GDM1 (cell line): ENCODE measurements around the gene NOP14.
"Not testable (repeated sequence)": the region's sequence is repeated elsewhere in the genome, so short reads cannot be mapped to it uniquely, and the experiment has no call there.

Experiments
- DNase-seq: peaks from one replicate; lab custom pipeline; 2025; lab: John Stamatoyannopoulos, UW

The NOP14 gene

DNA sequence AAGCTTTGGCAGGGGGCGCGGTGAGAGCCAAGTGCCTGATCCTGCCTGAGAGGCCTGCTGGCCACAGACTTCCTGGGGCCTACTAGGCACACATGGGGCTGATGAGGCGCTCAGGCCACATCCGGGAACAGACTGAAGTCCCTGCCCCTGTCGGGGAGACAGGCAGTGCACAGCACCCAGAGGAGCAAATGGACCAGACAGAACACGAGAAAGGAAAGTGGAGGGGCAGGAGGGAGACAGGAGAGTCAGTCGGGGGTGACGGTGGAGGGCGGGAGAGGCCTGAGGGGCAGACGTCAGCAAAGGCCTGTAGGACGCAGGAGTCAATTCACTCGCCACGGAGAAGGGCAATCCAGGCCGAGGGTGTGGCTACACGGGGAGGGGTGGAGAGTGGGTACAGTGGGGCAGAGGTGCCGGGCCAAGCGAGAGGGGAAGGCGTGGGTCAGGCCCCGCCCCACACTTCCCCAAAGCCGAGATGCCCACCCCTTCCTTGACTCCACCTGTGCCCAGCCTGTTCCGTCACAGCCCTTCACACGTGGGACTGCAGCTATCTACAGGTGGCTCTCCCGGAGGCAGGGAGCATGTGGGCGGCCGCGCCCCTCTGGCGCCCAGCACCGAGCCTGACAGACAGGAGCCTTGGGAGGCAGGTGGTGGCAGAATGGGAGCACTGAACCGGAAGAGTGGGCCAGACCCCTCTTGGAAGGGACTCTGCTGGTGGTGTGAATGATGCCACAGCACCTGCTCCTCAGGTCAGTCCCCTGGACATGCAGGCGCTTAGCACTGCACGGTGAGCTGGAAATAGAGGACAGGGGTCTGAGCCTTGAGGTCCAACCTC, 20.5 kb downstream of the NOP14 start:
- DNase-seq: no peak

DNA sequence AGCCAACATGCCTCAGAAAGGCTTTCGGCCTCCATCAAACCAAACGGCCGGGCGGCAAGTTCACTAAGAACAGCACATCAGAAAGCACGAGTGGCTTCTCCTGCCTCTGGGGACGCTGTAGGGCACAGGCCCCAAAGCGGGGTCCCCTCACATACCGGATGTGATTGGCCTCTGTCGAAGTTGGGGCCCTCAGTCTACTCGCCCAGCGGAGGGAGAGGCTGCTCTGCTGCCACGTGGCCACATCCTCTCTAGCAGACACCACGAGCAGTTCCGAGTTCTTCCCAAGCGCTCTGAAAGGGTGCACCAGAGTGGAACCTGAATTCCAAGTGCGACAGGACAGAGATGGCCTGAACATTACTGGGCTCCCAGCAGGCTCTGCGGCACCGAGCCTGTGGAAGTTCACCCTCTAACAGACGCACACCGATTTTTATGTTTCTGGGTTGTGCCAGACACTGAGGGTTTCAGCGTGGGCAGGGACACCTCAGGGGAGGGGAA, 21.1 kb downstream of the NOP14 start:
- DNase-seq: no peak

DNA sequence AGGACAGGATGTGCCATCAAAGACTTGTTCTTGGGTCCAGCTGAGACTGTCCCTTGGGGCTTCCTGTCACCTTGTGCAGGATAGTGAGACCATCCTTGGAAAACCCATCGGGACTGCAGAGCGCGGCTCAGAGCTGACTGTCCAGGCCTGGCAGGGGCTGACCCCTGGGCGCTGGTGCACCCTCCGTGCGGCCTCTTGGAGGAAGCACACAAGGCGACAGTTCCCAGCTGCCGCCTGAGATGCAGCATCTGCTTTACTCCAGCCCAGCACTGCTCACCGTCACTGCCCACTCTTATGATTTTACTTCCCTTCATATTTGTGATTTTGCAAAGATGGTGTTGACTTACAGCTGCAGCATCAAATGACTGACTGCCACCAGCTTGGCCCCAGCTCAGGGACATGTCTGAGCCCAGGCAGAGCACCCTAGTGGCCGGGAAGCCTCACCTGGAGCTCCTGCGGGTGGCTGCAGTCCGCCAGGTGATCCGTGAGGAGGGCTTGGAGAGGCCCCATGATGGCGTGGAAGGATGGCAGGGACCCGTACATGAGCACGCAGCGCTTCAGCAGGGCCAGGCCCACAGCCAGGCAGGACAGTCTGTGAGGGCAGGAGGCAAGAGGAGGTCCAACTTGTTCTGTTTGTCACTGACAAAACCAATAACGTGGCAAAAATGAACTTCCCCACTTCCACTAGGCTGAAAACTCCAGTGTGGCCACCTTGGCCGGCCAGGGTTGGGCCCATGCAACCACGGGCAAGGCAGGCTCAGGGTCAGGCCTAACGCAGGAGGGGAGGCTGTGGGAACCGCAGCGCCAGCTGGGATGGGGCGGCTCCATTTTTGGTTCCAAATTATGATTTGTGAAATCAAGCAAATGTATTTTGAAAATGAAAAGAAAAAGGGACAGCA, 21.8 kb downstream of the NOP14 start:
- DNase-seq: no peak

DNA sequence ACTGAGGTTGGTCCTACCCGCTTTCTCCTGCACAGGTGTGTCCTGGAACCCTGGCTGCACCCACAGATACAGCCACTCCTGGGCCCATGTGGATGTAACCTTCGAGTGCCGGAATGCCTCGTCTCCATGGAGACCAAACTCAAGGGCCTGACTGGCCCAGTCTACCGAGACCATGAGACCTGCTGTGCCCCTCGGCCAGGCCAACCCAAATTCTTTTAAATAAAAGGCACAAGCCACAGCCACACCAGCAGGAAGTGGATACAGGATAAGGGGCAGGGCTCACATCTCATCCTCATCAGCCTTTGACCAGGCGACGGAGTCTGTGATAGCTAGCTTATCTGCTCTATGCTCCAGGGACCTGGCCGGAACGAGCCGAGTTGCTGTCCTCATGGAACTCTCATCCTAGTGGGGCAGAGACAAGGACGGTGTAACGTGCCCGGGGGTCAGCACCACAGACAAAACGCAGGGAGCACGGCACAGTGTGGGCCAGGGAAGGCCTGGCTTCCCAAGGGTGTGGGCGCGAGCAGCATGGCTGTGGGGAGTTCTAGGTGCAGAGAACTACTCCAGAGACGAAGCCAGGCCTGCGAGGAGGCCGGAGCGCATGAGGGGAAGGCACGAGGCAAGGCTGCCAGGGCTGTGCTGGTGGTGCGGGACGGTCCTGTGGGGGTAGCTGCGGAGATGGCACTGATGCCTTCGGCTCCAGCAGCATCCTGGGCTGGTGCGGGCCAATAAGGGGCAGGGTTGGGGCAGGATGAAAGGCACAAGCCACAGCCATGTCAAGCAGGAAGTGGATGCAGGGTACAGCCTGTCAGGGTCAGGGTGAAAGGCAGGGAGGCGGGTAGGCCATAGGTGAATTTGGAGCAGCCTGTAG, 22.7 kb downstream of the NOP14 start:
- no peak for DNase-seq

DNA sequence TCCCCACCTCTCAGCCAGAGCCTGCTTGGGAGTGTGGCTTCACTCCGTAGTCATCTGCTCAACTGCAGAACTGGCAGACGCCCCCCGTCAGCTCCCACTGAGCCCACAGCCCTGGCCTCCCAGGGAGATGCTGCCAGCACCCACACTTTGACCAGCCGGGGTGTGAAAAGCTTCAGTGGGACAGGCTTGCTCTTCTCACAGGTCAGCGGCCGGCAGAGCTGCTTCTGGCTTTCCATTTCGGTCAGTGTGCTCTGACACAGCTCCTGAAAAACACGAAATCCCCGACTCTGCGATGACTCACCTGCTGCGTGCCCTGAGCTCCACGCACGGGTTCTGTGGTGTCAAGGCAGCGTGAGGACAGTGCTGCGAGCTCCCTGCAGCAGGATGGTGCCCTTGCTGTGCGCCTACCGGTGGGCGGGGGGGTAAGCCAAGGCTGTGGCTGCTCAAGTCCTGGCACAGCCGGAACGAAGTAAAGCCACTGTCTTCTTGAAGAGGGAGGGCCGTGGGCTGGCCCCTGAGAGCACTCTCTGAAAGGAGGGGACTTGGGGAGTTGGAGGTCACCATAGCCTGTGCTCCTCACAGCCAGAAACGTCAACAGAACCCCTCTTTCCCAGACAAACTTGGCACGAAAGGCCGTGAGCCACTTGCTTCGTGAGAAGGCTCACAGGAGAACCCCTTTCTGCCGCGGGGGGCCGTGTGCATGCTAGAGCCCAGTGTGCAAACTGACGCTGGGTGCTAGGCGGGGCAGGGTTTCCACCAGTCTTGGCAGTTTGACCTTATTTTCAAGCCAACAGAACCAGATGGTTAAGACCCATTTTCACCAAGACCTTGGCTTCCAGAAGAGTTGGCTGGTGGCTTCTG, 23.6 kb downstream of the NOP14 start:
- DNase-seq: no peak

DNA sequence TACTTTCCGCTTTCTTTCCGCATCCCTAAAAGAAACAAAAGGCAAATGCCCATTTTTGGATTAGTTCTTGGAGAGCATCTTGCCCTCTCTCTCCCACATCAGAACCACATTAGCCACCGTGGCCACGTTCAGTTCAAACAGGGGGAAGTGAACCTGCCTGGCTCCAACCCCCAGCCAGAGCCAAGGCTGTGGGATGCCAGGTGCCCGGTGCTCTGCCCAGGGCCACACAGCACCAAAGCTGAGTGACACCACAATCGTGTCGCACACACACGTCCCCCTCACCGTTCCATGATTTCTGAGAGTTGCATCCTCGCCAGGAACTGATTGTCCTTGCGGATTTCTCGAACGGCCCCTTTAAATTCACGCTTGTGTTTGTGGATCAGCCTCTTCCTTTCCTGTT, 24.3 kb downstream of the NOP14 start:
- no peak for DNase-seq

DNA sequence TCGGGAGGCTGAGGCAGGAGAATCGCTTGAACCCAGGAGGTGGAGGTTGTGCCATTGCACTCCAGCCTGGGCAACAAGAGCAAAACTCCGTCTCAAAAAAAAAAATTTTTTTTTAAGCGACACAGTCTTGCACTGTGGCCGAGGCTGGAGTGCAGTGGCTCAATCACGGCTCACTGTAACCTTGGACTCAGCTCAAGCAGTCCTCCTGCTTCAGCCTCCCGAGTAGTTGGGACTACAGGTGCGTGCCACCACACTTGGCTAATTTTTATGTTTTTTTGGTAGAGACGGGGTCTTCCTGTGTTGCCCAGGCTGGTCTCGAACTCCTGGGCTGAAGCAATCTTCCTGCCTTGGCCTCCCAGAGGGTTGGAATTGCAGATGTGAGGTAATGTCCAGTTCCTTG, 24.8 kb downstream of the NOP14 start:
- not testable (repeated sequence) for DNase-seq

DNA sequence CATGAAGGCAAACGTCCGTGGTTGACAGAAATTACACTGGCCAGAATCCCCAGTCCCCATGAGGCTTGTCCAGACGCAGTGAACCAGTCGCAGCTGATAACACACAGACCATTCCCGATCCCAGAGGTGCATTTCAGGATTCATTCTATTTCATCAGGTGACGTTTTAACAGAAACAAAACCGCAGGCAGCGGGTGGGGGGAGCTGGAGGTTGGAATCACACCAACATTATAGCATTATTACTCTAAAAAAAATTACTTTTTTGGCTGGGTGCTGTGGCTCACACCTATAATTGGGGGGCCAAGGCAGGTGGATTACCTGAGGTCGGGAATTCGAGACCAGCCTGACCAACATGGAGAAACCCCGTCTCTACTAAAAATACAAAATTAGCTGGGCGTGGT, 25.2 kb downstream of the NOP14 start:
- no peak for DNase-seq

DNA sequence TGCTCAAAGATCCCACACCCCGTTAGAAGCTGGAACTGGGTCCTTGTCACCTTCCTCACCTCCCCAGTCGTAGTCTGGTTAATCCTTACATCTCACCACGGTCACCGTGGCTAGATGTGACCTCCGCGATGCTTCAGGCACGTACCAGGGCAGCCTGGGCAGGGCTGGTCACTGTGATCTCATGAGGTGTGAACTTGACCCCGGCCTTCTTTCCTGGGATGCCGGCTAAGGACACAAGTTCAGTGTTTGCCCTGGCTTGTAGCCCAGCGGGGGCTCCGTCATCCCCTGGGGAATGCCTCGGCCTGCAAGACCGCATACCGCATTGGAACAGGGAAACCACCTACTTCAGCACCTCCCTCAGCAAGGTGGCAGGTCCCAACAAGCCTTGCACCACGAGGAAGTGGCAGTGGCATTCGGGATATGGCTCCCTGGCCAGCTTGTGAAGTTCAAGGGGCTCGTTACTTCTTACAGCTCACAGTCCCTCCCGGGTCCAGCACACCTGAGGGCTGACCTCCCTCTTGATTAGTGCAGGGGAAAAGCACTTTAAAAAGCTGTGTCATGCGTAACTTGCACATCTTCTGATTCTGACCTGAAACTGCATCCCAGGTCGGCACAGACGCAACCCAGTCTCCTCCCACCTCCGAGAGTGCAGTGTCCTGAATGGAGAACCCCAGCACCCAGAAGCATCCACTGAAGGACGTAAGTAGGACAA, 25.9 kb downstream of the NOP14 start:
- no peak for DNase-seq

DNA sequence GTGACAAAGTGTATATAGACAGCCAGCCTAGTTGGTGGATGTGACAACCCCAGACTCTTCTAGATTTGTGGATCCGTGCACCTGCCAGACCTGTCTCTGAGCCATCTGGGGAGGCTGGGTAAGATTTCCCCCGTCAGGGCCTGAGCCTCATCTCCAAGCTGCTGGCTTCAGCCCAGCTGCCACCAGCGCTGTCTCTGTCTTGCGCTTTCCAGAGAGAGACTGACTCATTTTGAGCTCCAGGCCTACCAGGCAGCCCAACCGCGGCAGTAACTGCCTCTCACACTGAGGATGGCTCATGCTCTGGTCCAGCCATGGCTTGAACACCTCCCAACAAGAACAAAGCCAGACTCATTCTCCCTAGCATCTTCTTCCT, 26.4 kb downstream of the NOP14 start:
- DNase-seq: no peak

DNA sequence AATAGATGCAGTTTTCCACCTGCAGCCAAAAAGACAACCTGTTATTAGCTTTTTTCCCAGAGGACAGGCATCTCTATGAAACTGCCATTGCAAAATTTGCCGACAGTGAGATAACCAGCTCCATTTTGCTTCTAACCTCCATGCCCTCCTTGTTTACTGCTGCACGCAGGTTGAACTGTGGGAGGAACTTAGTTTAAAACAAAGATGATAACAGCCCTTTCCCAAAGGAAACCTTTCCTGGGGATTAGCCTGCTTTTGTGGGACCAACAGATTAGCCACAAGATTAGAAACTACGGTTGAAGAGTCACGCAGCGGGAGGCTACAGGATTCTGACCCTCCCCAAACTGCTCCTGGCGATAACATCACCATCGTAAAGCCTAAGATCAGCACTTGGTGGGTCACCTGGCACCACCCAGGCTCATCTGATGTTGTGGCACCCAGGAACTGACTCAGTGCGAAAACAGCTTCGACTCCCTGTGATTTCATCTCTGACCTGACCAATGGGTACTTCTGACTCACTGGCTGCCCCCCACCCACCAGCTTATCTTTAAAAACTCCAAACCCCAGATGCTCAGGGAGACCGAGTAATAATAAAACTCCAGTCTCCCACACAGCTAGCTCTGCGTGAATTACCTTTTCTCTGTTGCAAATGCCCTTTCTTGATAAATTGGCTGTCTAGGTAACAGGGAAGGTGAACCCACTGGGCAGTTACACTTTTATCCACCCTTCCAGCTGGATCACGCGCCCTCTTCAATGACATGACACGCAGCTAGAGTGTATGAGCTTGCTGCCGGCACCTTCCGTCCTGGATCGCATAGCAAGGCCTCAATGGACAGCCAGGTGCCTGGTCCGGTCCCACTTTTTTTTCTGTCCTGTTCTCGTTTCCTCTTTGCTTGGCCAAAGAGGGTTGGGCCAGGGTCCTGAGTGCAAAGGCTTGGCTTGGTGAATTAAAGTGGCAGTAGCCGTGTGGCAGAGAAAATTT, 27.2 kb downstream of the NOP14 start:
- no peak for DNase-seq

DNA sequence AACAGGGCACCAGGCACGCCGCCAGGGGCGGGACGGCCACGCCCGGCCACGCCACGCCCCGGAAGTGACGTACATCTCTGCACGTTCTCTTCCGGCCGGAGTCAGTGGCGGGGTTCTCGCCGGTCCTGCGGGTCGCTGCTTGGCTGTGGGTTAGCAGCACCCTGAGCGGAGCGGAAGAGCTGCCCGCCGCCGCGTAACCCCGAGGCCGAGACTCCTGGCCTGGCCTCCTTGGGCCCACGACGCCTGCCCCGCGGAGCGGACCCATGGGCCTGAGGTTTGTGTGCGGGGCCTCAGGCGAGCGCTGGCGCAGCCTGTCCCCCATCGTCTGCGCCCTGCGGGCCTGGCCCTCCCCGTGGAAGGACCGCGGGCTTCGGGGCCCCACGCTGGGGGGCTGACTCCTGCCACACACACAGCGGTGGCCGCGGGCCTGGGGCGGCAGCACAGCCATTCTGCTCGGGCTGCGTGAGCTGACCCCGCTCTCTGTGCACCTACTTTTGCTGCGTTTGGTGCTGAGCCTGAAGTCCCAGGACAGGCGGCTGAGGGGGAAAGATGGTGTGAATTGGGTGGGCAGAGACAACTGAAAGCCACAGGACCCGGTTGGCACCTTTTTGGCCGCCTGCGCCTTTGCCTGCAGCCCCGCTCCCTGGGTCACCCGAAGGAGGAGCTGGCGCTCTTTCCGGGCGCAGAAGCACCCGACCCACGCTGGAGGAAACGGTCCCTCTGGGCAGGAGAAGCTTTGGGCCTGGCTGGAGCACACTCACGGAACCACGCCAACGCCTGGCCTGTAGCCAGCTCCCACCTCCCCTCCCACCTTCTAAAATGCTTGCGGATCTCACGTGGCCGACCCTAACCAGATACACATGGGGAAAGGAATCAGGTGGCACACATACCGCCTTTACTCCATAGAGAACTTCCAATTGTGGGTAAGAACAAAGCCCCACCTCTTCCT, 28.1 kb downstream of the NOP14 start:
- peak; percentile 91 for DNase-seq

DNA sequence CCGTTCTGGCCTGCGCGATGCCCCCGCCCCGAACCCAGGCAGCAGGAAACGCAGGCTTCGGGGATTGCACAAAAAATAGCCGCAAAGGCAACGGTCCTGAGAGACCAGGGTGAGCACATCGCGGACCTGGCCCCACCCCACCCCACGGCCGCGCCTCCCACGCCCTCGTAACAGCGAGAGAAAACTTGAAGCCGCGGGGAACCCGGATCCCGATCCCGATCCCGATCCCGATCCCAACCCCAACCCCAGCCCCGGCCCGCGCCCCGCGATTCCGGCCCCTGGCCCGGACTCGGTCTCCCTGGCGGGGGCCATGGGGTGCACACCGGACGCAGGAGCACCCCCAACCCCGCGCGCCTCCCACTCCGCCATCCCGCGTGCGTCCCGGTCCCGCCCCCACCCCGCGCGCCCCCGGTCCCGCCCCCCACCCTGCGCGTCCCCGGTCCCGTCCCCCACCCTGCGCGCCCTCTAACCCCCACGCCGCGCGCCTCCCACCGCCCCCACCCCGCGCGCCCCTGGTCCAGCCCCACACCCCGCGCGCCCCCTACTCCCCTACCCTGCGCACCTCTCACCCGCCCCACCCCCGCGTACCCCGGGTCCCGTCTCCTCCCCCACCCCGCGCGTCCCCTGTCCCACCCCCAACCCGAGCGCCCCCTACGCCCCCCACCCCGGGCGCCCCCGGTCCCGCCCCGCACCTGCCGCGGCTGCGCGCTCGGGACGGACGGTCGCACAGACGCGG, 29.0 kb downstream of the NOP14 start:
- DNase-seq: no peak

DNA sequence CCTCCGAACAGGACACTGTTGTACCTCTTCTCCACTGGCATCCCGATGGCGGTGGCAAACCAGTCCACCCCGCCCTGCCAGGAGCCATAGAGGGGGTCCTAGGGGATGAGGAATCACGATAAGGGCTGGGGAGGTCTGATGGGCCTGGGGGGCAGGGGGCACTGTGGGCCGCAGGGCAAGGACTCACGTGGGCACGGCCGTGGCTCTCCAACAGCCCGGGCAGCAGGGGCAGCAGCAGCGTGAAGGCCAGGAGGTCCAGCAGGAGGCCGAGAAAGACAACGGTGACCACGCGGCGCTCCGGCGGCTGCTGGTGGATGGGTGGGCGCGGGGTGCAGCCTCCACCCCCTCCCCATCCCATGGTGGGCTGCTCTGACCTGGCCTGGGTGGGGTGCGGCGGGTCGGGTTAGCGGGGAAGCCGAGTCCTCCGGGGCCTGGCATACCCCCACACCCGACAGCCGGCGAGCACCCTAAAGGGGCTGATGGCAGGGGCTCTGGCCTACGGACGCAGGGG, 29.6 kb downstream of the NOP14 start:
- no peak for DNase-seq

DNA sequence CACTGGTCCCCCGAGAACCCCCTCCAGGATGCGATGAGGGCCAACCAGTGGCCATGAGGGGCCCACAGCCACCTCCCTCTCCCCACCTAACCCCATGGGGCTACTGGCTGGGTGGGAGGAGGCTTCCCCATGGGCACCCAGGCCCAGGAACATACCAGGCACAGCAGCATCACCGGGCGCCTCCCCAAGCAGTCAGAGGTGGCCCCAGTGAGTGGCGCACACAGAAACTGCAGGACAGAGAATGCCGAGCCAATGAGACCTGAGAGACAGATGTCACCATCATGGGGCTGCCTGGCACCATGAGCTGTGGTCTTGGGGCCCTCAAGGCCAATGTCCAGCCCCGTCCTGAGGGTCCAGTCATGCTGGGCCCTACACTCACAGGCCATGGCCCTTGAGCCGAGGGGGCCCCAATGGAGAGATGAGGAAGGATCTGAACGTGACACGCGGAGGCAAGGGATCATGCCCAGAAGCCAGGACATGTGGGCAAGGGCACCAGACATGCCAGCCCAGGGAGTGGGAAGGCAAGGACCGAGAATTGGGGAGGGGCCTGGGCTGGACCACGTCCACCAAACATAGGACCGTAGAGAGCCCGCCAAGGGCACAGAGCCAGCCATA, 30.1 kb downstream of the NOP14 start:
- DNase-seq: no peak

DNA sequence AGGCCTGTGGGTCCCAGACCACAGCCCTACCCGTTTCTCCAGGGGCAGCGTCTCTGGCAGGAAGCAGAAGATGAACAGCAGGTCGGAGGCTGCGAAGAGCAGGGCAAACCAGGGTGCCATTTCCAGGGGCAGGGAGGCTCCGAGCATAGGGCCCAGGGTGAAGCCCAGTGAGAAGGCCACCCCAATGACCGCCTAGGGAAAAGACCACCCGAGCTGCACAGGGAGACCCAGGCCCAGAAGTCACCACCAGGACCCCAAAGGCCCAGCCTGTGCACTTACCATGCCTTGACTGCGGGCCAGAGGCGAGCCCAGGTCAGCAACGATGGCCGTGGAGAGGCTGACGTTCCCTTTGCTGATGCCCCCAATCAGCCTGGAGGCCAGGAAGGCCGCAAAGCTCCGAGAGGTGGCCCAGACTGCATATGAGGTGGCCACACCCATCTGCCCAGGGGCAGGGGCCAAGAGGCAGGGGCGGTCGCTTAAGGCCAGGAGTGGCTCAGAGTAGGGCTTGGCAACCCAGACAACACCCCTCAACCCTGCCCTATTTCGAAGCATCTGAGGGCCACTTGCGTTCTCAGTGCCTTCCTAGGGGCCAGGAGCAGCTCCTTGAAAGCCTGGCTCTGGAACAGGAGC, 30.8 kb downstream of the NOP14 start:
- DNase-seq: no peak
